Activated T-cell treated with anti-CD3 and anti-CD28 coated beads for 1 hour (primary cell): Measurements from ENCODE around the gene NRAS.

Experiments used
- DNase-seq: peaks from one replicate; pipeline ENCODE4 v3.0.0-alpha.2; 2020; ENCODE audit warnings: low read depth

NRAS gene

GRCh38 chr1:114725230-114725629, 8.7 kb upstream of the NRAS start:
- no peak for DNase-seq

- DNase-seq, result no peak
Measured at GRCh38 chr1:114723915-114724314, 7.3 kb upstream of the NRAS start.

- no peak for DNase-seq
Measured at GRCh38 chr1:114723457-114723856, 6.9 kb upstream of the NRAS start.

GRCh38 chr1:114720492-114720891, 3.9 kb upstream of the NRAS start:
- DNase-seq, result no peak

- no peak for DNase-seq
Measured at GRCh38 chr1:114719424-114719787, 2.8 kb upstream of the NRAS start.

GRCh38 chr1:114718661-114719423, 2.3 kb upstream of the NRAS start:
- DNase-seq, result no peak

GRCh38 chr1:114715952-114716303, 643 bp downstream of the NRAS start:
- DNase-seq, result no peak

GRCh38 chr1:114712977-114713376, 3.6 kb downstream of the NRAS start:
- no peak for DNase-seq

GRCh38 chr1:114710360-114710759, 6.2 kb downstream of the NRAS start:
- DNase-seq, result no peak

GRCh38 chr1:114707604-114708003, 9.0 kb downstream of the NRAS start:
- DNase-seq, result no peak

- DNase-seq, result no peak
Measured at GRCh38 chr1:114703242-114703641, 13.3 kb downstream of the NRAS start.

- DNase-seq, result no peak
Measured at GRCh38 chr1:114702737-114703136, 13.8 kb downstream of the NRAS start.

- no peak for DNase-seq
Measured at GRCh38 chr1:114701931-114702330, 14.6 kb downstream of the NRAS start.

GRCh38 chr1:114700036-114700600, 16.5 kb downstream of the NRAS start:
- no peak for DNase-seq

- DNase-seq, result no peak
Measured at GRCh38 chr1:114696810-114697209, 19.8 kb downstream of the NRAS start.

- DNase-seq, result no peak
Measured at GRCh38 chr1:114695430-114696058, 21.0 kb downstream of the NRAS start, which contains the start of gene AMPD1. AMPD1 (minus strand) TSS chr1:114695546; CDS start chr1:114695471, 75 bp downstream.

- DNase-seq, result no peak
Measured at GRCh38 chr1:114694540-114695310, 21.8 kb downstream of the NRAS start.

GRCh38 chr1:114692947-114693346, 23.6 kb downstream of the NRAS start:
- no peak for DNase-seq

- no peak for DNase-seq
Measured at GRCh38 chr1:114691061-114691460, 25.5 kb downstream of the NRAS start.

- DNase-seq, result no peak
Measured at GRCh38 chr1:114690148-114690547, 26.4 kb downstream of the NRAS start.

GRCh38 chr1:114688526-114688925, 28.0 kb downstream of the NRAS start:
- DNase-seq, result no peak

- DNase-seq, result no peak
Measured at GRCh38 chr1:114685851-114686250, 30.7 kb downstream of the NRAS start.

- no peak for DNase-seq
Measured at GRCh38 chr1:114677691-114678090, 38.9 kb downstream of the NRAS start.
